Activated CD4-positive, alpha-beta T cell treated with anti-CD3 and anti-CD28 coated beads, Interleukin-2, amount 50 U/mL, for 48 hours (primary cell): ENCODE measurements around the gene BCL2L15.
A peak's percentile ranks its signal among the peaks of the same experiment; 100 is the strongest.

Experiments
- DNase-seq, 2 experiments: peaks; one replicate each; pipeline ENCODE4 v3.0.0-alpha.2; 2020

The BCL2L15 gene

DNA sequence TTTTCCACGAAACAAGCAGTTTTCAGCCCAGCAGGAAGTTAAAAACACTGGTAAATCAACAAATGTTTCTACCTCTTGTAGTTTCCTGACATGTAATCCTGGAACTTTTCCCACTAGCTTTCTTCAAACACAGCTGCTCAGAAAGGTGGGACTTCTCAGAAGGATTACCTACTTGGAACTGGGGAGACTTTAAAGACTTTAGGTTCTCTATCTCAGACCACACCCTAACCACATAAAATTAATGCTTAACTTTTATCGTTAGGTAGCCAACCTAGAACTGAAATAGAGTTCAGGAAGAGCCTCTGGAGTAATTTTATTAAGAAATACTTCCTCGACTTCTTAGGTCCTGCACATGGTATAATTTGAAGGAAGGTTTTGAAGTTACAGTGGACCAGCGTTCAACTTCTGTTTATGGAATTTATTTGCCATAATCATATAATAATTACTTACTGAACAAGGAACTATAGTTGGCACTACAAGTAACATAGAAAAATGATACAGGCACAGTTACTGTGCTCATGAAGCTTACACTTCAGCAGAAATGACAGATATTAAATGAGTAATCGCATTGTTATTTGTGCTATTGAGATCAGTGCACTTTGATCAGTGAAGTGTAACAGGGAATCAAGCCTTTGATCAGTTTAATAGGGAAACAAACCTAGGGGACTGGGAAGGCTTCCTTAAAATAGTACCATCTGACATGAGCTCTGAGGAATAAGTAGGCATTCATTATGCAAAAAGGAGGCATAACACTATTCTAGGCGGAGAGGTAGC lies at the start of gene BCL2L15:
Gene BCL2L15, minus strand, starts transcription at position 180 of the 774 bp plus-strand sequence. CDS start 206 bp downstream, outside the sequence.
- DNase-seq: no peak

DNA sequence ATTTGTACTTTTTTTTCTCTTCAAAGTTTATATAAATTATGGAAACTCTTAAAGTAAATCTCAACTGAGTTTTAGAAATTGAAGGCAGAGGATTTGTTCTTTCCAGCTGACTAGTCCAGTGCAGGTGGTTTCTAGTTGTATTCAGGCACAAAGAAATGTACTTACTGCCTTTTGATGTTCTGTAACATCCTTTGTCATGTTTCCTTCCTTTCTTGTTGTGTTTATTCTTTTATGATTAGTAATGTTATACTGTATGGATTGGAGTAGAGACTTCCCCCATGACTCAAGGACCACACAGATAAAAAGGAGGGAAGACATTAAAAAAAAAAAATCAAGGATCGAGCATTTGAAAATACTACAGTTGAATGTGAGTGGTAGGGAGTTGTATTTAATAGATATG lies 49.8 kb upstream of the BCL2L15 start:
- DNase-seq: no peak

DNA sequence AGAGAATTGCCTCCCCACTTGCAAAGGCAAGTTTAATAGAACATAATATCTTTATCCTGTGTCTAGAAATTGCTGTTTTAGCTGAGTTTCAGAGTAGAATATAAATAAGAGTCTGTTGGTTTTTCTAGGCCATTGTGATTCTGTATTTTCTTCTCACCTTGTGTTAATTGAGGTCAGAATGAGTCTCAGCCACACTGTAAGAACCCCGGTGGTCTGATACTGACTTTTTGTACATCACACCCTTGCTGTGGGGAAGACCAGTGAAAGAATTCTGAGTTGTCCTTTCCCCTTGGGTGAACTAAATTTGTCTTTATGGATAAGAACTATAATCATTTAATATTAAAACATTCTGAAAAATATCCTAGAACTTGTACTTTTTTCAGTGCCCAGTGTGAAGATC lies 48.6 kb upstream of the BCL2L15 start:
- DNase-seq: no peak

GRCh38 chr1:113935176-113935575 lies 47.8 kb upstream of the BCL2L15 start:
- no peak for DNase-seq

DNA sequence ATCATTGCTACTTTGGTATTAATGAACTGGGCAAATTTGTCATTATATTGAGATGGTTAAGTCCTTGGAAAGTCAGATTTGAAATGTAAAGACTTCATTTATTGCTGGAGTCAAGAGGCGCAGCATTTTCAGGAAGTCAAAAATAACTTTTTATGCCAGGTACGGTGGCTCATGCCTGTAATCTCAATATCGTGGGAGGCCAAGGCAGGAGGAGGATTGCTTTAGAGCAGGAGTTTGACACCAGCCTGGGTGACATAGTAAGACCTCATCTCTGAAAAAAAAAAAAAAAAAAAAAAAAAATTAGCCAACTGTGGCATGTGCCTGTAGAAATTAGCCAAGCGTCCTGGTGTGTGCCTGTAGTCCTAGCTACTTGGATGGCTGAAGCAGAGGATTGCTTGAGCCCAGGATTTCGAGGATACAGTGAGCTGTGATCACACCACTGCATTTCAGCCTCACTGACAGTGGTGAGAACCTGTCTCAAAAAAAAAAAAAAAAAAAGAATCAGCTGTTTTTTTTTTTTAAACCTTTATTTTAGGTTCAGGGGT lies 47.2 kb upstream of the BCL2L15 start:
- DNase-seq: no peak

GRCh38 chr1:113934006-113934405 lies 46.6 kb upstream of the BCL2L15 start:
- DNase-seq: no peak

DNA sequence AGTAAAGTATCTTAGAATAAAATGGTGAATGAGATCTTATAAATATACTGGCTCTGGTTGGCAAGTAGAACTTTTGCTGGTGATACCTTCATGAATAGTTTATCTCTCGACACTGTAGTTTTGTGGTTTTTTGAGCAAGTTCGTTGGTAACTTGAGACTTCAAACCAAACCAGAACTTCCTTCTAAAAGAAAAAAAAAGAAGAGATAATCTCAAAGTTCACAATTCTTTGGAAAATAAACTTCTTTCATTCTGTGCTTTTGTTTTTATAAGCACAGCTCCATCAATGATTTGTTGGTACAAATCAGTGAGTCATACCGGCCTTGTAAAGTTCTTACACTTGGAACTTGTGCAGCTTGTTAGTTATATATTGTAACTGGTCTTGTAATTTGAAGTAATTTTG lies 44.1 kb upstream of the BCL2L15 start:
- no peak for DNase-seq

DNA sequence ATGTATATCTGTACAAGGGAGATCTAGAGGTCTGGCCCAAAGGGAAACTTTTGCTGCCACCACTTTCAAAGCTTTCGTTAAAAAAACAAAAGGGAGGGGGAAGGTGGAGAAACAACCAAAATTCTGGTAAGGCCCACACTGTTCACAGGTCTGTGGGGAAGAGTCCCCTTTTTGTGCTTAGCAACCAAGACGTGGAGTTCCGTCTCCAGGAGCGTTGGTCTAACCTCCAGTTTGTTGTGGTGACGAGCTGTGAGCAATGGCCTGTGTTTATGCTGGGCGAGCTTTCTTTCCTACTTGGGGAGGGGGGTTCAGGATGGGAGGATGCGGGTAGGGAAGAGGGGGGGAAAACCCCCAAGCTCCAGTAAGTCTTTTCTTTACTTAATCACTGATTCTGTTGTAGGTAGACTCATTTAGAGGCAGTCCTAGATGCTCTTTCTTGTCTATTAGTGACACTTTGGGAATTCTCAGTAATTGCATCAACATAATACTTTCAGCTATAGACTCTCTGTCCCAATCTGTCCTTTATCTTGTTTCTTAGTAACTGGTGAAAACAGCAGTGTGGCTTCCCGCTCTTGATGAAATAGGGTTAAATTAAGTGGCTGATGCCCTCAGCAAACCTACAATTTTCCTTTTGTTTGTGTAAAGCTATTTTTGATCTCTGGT lies 43.2 kb upstream of the BCL2L15 start:
- DNase-seq: peak; percentile 68 to 79

- DNase-seq: peak; percentile 58 to 63
Measured at GRCh38 chr1:113929750-113930498, 42.5 kb upstream of the BCL2L15 start.

DNA sequence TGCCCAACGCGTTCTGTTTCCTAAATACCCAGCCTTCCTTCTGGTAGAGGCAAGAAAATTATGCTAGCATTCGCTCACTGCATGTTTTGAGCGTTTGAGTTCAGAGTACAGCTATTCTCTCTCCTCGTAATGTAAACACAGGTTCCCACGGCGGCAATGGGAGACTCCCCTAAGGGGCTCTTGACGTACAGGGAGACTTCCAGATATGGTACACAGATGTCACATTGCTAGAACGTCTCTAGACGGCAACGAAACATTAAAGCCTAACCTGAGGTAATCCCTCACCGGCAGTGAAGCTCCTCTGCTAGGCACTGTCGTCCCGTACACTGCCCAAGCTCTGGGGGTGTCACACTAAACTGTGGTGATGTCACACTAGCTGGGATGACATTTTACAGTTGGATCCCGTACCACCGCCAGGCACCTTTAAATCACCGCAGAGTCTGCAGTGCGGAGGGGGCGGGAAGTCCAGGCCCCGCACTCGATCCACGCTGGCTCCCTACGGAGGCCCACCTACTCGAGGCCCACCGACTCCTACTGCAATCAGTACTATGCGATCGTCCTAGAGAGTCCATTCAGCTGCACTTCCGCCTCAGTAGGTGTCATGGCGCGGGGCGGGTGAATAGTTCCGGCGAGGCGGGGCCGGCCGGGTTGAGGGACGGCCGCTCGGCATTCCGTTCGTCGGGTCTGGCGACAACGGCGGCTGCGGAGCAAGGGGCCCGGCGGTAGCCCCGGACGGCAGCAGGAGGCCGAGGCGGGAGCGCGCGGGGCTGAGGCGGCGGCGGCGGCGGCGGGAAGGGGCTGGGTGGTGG lies 41.8 kb upstream of the BCL2L15 start, which contains the start of gene HIPK1:
Gene HIPK1, plus strand, starts transcription at position 384 of the 809 bp plus-strand sequence.
- DNase-seq: peak; percentile 93 to 94

DNA sequence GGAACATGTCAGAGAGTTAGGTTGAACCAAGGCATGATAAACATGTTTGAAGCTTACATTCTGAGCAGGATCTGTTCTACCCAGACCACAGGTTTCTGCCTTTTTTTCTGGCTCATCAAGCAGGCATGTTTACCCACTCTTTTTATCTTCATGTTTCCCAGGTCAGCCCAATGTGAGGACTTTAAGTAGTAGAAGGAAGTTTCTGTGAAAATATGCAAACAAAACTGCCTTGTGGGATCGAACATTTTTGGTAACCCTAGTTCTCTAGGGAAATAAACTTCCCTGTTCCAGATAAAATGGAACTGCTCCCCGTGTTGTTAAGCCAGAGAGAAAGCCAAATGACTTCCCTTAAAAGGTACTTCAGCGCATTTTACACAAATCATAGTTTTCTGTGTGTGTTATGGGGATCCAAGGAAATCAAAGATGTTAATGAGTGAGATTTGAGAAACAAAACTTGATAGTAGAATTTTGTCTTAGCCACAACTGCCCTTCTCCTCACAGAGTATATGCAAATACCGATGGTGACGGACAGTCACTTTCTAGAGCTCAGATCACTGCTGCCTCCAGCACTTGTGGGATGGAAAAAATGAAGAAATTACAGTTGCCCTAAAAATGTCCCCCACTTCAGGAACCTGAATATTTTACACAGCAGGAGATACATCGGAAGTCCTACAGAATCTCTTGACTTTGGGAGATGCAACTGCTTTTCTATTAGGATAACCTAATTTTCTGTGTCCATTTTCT lies 41.0 kb upstream of the BCL2L15 start:
- DNase-seq: no peak

DNA sequence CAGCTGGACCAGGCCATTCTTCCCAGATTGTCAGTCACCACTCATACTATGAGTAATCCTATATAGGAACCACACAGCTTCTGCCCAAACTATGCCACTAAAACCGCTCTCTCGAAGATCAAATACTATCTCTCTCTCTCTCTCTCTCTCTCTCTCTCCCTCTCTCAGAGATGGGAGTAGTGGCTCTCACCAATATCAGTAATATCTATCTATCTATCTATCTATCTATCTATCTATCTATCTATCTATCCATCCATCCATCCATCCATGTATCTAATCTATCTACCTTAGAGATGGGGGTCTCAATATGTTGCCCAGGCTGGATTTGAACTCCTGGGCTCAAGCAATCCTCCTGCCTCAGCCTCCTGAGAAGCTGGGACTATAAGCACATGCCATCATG lies 37.1 kb upstream of the BCL2L15 start:
- DNase-seq: no peak

DNA sequence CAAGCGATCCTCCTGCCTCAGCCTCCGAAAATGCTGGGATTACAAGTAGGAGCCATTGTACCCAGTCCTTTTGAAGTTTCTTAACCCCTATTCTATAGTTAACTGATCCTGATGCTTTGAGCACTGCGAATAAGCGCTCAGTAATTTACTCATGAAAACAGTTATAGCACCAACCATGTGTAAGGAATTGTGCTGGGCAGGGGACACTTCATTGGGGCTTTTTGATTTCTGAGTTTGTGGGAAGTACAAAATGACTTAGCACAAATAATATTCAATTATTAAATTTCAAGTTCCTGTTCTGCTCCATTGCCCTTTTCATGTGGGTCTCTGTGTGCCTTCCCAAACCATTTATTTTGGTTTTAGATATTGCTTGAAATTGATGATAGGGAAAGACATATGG lies 35.6 kb upstream of the BCL2L15 start:
- no peak for DNase-seq

DNA sequence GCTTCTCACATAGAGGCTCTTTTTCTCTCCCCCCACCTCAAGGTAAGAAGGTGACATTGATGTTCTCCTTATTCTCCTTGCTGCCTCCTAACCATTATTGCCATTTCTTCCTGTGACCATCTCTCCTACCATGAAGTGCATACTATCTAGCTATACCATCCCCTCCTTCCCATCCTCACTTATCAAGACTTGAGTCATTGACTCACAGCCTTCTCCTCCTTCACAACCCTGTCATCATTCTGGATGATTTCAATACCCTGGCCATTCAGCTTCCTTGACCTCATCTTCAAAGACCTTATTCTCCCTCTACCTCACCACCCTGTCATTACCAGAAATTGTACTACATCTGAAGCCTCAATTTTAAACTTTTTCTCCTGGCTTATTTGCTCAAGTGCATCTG lies 30.9 kb upstream of the BCL2L15 start:
- no peak for DNase-seq

- no peak for DNase-seq
Measured at GRCh38 chr1:113917400-113918082, 30.2 kb upstream of the BCL2L15 start.

GRCh38 chr1:113916974-113917373 lies 29.6 kb upstream of the BCL2L15 start:
- DNase-seq: no peak

DNA sequence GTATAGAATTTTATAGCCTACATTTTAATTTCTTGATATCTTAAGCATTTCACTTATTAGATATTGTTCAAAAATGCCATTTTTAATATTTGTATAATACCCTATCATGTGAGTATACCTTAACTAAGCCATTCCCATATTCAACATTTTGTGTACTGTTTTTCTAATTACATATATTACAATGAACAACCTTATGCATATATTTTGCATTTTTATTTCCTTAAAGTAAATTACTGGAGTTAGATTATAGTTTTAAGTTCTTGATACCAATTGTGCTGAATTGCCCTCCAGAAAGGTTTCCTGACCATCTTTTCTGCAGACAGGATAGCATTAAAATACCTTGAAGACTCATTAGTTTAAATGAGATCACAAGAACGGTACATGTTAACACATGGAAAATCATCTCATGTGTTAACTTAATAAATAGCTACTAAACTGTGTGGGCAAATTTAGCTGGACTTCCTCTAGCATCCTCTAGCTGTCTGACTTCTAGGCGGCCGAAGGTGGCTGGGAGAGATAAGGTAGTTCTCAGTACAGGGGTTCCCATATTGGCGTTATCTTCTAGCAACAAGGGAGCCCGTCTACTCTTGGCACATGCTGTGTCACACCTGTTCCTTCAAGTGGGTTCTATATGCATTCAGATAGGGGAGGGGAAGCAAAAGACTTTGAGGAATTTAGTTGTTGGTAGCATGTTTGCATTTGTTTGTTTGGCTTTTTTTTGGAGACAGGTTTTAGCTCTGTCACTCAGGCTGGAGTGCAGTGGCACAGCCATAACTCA lies 26.7 kb upstream of the BCL2L15 start:
- DNase-seq: no peak

DNA sequence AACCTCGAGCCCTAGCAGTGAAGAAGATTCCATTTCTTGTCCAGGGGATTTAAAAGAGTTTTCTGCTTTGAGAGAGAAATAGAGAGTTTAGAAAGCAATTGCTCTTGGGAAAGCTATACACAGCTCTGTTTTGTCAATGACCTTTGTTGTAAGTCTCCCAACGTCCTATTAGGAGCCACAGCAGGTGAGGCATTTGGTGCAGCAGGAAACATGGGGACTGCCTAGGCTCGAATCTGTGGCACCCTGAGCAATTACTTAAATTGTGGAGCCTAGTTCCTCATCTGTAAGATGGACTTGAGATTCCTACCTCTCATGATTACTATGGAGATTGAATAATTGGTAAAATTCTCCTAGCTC lies 25.9 kb upstream of the BCL2L15 start:
- no peak for DNase-seq

DNA sequence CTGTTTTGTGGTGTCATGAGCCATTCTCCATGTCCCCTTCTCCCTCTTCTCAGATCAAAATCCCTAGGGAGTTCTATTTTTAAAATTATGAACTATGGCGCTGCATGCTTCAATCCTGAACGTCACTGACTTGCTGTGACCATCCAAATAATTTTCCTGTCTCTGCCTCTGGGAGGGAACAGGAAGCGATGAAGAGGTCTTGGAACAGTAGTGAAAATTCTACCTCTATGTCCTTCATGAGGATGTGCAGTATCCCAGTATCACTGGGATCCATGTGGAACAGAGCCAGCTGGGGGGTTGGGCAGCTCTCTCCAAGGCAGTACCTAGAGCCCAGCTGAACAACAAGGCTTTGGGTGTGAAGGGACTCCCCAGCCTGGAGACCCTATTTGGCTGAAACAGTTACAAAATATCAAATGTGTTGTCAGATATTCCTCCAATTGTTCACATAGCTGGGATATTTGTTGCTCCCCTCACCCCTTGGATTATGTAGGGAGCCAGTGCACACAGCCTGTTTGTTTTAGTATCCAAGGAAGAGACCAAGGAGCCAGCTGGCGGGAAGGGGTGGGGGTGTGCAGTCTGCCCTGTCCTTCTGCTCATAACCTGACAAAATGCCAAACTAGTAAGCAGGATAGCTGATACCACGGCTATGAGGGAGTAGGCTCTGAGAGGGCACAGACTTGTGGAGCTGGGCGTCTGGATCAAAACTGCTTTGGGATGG lies 25.4 kb upstream of the BCL2L15 start:
- DNase-seq: no peak

DNA sequence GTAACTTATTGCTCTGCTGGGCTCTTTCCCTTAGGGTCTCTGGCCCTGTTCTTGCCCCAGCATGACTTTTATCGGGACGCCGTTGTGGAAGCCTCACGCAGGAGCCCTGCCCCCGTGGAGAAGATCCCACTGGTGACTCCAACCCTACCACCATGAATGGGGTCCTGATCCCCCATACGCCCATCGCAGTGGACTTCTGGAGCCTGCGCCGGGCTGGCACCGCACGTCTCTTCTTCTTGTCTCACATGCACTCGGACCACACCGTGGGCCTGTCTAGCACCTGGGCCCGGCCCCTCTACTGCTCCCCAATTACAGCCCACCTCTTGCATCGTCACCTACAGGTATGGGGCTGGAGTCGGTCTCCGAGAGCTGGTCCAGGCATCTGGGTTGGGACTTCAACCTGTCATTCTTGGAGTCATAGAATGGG lies 18.1 kb upstream of the BCL2L15 start:
- DNase-seq: peak; percentile 41 to 50
